Endothelial cell of umbilical vein (primary cell): ENCODE measurements around the gene FOSL2. TPM values are rescaled to one million over a fixed set of nuclear protein-coding genes. Genes with fewer than 3 reads are reported as not detected.

ENCODE experiments used
- BruUV-seq: library from RNA; stranded (reverse); fragments of 400-500 nt; replicated peaks from 2 replicates; lab custom pipeline; 2021; lab: Mats Ljungman, UMichigan
- CTCF ChIA-PET: fragments of 300-600, 350-600 bp; sonication (Branson Sonifier 250); formaldehyde crosslinking; loops from one replicate; lab custom pipeline; 2021; ENCODE audit warnings: antibody characterized with exemption, inconsistent platforms; lab: Charles Lee
- POLR2A ChIA-PET: fragments of 300-600, 350-600 bp; sonication (Branson Sonifier 250); formaldehyde crosslinking; loops from one replicate; lab custom pipeline; 2021; ENCODE audit warnings: antibody characterized with exemption, inconsistent platforms; lab: Charles Lee
- DNase-seq: peaks from one replicate; pipeline ENCODE4 v3.0.0-alpha.2; 2011; ENCODE audit warnings: low read depth, low spot score
- FAIRE-seq: peaks from 2 replicates; lab custom pipeline; 2011; peaks lifted over from hg19 to GRCh38; lab: Jason Lieb, UNC
- H2AFZ ChIP-seq: 2 replicates; pipeline ENCODE4 v1.6.0; 2012; ENCODE audit warnings: low read depth, low read length, control low read depth, inconsistent platforms
- H3K27ac ChIP-seq: 2 replicates; pipeline ENCODE4 v1.5.1; 2011; ENCODE audit warnings: low read depth, mild to moderate bottlenecking, control low read depth, low read length, moderate library complexity; ENCODE audit not compliant: insufficient read depth
- H3K27me3 ChIP-seq, 2 experiments: 2 replicates each; pipeline versions ENCODE4 v1.6.0 to v1.6.1; 2011; ENCODE audit warnings: low read length in 2 of 2, mixed read lengths in 1 of 2; ENCODE audit not compliant: control insufficient read depth in 2 of 2, insufficient read depth in 2 of 2
- H3K36me3 ChIP-seq, 2 experiments: 2 replicates in 1 of 2; 3 replicates in 1 of 2; pipeline ENCODE4 v1.5.1; 2011; ENCODE audit warnings: low read length in 2 of 2, mild to moderate bottlenecking in 1 of 2, moderate library complexity in 1 of 2; ENCODE audit not compliant: control insufficient read depth in 2 of 2, insufficient read depth in 2 of 2; ENCODE audit errors: extremely low read depth in 1 of 2
- H3K4me1 ChIP-seq: 3 replicates; pipeline ENCODE4 v1.5.1; 2011; ENCODE audit warnings: mild to moderate bottlenecking, low read length; ENCODE audit not compliant: control insufficient read depth, insufficient read depth; ENCODE audit errors: extremely low read depth
- H3K4me2 ChIP-seq: 2 replicates; pipeline ENCODE4 v1.6.1; 2011; ENCODE audit warnings: low read length, control low read depth, mixed read lengths; ENCODE audit not compliant: insufficient read depth
- H3K4me3 ChIP-seq, 3 experiments: fragments of 200-600 bp in 1 of 3; sonication (generic), shearing (Covaris generic) in 1 of 3; replicated peaks in 1 of 3; 2 replicates each; pipeline ENCODE4 v1.5.1; 2011 to 2016; ENCODE audit warnings: control low read depth in 3 of 3, low read length in 3 of 3, mild to moderate bottlenecking in 2 of 3, inconsistent platforms in 1 of 3, low read depth in 1 of 3, moderate library complexity in 1 of 3; ENCODE audit not compliant: insufficient read depth in 1 of 3
- H3K79me2 ChIP-seq: 2 replicates; pipeline ENCODE4 v1.6.0; 2012; ENCODE audit warnings: low read length, inconsistent platforms; ENCODE audit not compliant: control insufficient read depth, insufficient read depth
- H3K9ac ChIP-seq: replicated peaks from 2 replicates; pipeline ENCODE3; 2011; ENCODE audit warnings: low read length, control low read depth; ENCODE audit not compliant: insufficient read depth; ENCODE audit errors: extremely low read depth
- H3K9me1 ChIP-seq: replicated peaks from 3 replicates; pipeline ENCODE4 v1.6.0; 2011; ENCODE audit warnings: mild to moderate bottlenecking, low read length; ENCODE audit not compliant: control insufficient read depth, insufficient read depth; ENCODE audit errors: extremely low read depth
- H3K9me3 ChIP-seq: replicated peaks from 2 replicates; pipeline ENCODE4 v1.5.1; 2012; ENCODE audit warnings: low read length, inconsistent platforms; ENCODE audit not compliant: control insufficient read depth, insufficient read depth
- H4K20me1 ChIP-seq: replicated peaks from 2 replicates; pipeline ENCODE3; 2011; ENCODE audit warnings: mild to moderate bottlenecking, low read length; ENCODE audit not compliant: control insufficient read depth, insufficient read depth; ENCODE audit errors: extremely low read depth
- EZH2 ChIP-seq: IDR thresholded peaks from 2 replicates; pipeline ENCODE4 v1.6.1; 2012; ENCODE audit warnings: borderline replicate concordance, low read depth, mild to moderate bottlenecking, moderate library complexity, low read length, inconsistent platforms; ENCODE audit not compliant: severe bottlenecking
- FOS ChIP-seq: IDR thresholded peaks from 2 replicates; pipeline ENCODE4 v1.6.1; 2011; ENCODE audit warnings: mild to moderate bottlenecking, low read length, moderate library complexity, borderline replicate concordance; ENCODE audit not compliant: insufficient read depth
- GATA2 ChIP-seq: IDR thresholded peaks from 2 replicates; pipeline ENCODE4 v1.7.0; 2011; ENCODE audit warnings: low read depth, mild to moderate bottlenecking, moderate library complexity, mixed read lengths, low read length; ENCODE audit not compliant: insufficient read length, insufficient read depth
- MYC ChIP-seq: IDR thresholded peaks from one replicate; pipeline ENCODE4 v1.6.1; 2011; ENCODE audit warnings: mild to moderate bottlenecking, low read depth, low read length
- POLR2AphosphoS5 ChIP-seq: IDR thresholded peaks from 2 replicates; pipeline ENCODE4 v1.6.1; 2012; ENCODE audit warnings: low read depth, mild to moderate bottlenecking, control low read depth, low read length, moderate library complexity; ENCODE audit not compliant: insufficient read depth
- dilution Hi-C: fragments of 300-500 bp; cut with MboI; formaldehyde crosslinking; loops from one replicate; pipeline ENCODE4 v1.15.0; 2019; ENCODE audit warnings: low sequenced_read_pairs; ENCODE audit not compliant: extremely low pct_ligation_motif_present
- intact Hi-C: fragments of 100-400 bp; cut with micrococcal nuclease; formaldehyde crosslinking; loops from one replicate; pipeline ENCODE4 v1.10.0; 2022
- polyA plus RNA-seq, 4 experiments: library from polyadenylated mRNA; depleted of rRNA in 3 of 4; stranded (reverse) in 3 of 4; unstranded in 1 of 4; fragments of >200 nt; gene quantifications; 2 replicates each; pipeline versions ENCODE4 v1.2.1 to v1.2.3, GENCODE V29; 2011 to 2012; ENCODE audit warnings: missing spikeins in 1 of 4
- total RNA-seq: library from RNA; stranded (reverse); gene quantifications from 2 replicates; pipeline ENCODE4 v1.2.3, GENCODE V29; 2021
- TF ChIP-seq, protein P1 (sequence below): IDR thresholded peaks from 2 replicates; pipeline ENCODE4 v1.6.1; 2011; ENCODE audit not compliant: insufficient read depth, insufficient read length
- TF ChIP-seq, protein P2 (sequence below), 2 donors: IDR thresholded peaks; 1 replicate in 1 of 2; 2 replicates in 1 of 2; pipeline ENCODE4 v1.5.1; 2011; ENCODE audit warnings: low read length in 2 of 2, mild to moderate bottlenecking in 2 of 2, moderate library complexity in 2 of 2, control low read depth in 1 of 2, inconsistent platforms in 1 of 2, low read depth in 1 of 2; ENCODE audit not compliant: insufficient read depth in 1 of 2; ENCODE audit errors: extremely low read depth in 1 of 2

The FOSL2 gene
- total and polyA plus RNA-seq, 2 donors (not counting 3 experiments of a cell fraction or from before 2014, with no cell fraction given) = 43.9 to 85.3 TPM

DNA sequence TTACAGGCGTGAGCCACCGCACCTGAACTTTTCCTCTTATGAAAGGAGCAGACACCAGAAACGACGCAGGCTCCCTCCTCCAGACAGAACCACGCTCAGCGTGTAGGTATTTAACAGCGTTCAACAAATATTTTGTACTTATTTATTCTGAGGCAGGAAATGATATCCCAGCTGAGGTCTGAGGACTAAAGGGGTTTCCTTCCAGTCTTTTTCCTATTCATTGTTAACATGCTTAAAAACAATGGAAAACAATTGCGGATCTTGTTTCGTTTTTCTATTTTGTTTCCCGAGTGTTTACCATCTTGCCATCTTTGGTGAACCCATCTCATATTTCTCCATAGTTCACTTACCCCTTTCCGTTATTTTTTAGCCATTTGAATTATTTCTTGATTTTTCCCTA, 43.7 kb upstream of the FOSL2 start:
- Histone ChIP-seq H4K20me1 (no peaks in the 10 kb centered on the region), H3K27ac (no peak overlapping the region), H3K4me2 (no peak overlapping the region), H3K4me1 (peaks cover 3% of the 10 kb centered on the region), H3K9me1 (no peaks in the 10 kb centered on the region), H3K36me3 (no peaks in the 10 kb centered on the region), H3K27me3 (no peaks in the 10 kb centered on the region), H2AFZ (no peak overlapping the region), H3K9me3 (no peaks in the 10 kb centered on the region), H3K9ac (no peak overlapping the region), H3K79me2 (no peaks in the 10 kb centered on the region), H3K4me3 (no peak overlapping the region)
- no peak for TF ChIP-seq EZH2
- TF ChIP-seq GATA2 = no peak
- FAIRE-seq (peak; percentile 70), DNase-seq (peak; percentile 67)
- CTCF ChIA-PET = no interaction called here
- intact Hi-C loops = no loop called here
- POLR2A ChIA-PET = no interaction called here
- dilution Hi-C loops = no loop called here
- BruUV-seq = no TSS peak

DNA sequence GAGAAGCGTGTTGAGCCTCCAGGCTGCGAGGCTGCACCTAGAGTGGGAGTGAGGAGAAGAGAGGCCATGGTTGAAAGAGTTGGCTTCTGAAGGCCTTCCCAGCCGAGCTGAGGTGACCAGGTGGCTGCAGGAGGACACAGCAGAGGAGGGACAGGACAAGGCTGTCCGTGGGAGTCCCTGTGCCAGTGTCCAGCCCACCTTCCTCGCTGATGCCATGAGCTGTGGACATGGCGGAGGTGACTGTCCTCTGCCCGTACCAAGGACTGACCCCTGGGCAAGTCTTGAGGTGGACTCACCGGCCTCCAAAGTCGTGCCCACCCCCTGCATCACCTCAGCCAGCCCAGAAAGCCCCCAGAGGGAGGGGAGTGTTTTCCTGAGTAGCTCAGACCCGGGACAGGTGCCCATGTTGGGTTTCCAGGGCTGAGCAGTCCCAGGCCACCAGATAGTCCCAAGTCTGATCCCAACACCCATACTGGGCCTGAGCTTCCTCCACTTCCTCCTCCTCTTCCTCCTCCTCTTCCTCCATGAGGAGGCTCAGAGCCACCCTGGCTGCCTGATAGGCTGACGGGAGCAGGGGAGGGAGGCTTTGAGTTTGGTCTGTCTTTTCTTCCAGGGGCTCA, 43.0 kb upstream of the FOSL2 start:
- Histone ChIP-seq H3K4me1 (peaks cover 3% of the 10 kb centered on the region), H3K36me3 (no peaks in the 10 kb centered on the region), H2AFZ (no peak overlapping the region), H3K27ac (no peak overlapping the region), H3K4me3 (no peak overlapping the region), H3K9ac (no peak overlapping the region), H3K9me3 (no peaks in the 10 kb centered on the region), H3K79me2 (no peaks in the 10 kb centered on the region), H3K27me3 (no peaks in the 10 kb centered on the region), H3K4me2 (no peak overlapping the region), H4K20me1 (no peaks in the 10 kb centered on the region), H3K9me1 (no peaks in the 10 kb centered on the region)
- BruUV-seq = no TSS peak
- FAIRE-seq (no peak), DNase-seq (no peak)
- ChIA-PET POLR2A (no interaction called here), CTCF (no interaction called here)
- dilution Hi-C loops (no loop called here), intact Hi-C loops (no loop called here)
- TF ChIP-seq, protein P1, sequence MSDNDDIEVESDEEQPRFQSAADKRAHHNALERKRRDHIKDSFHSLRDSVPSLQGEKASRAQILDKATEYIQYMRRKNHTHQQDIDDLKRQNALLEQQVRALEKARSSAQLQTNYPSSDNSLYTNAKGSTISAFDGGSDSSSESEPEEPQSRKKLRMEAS = no peak
- TF ChIP-seq EZH2 (no peak), GATA2 (no peak), FOS (no peak), POLR2AphosphoS5 (no peak), MYC (no peak)
- TF ChIP-seq, protein P2, sequence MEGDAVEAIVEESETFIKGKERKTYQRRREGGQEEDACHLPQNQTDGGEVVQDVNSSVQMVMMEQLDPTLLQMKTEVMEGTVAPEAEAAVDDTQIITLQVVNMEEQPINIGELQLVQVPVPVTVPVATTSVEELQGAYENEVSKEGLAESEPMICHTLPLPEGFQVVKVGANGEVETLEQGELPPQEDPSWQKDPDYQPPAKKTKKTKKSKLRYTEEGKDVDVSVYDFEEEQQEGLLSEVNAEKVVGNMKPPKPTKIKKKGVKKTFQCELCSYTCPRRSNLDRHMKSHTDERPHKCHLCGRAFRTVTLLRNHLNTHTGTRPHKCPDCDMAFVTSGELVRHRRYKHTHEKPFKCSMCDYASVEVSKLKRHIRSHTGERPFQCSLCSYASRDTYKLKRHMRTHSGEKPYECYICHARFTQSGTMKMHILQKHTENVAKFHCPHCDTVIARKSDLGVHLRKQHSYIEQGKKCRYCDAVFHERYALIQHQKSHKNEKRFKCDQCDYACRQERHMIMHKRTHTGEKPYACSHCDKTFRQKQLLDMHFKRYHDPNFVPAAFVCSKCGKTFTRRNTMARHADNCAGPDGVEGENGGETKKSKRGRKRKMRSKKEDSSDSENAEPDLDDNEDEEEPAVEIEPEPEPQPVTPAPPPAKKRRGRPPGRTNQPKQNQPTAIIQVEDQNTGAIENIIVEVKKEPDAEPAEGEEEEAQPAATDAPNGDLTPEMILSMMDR (IDR thresholded peaks at IDR 0.05; ENCODE audit: extremely low read depth in 1 of 2, insufficient read depth in 1 of 2, low read depth in 1 of 2, low read length in 2 of 2) = no peak
